ENCODE measurements around the gene ZPBP2.

GRCh38 chr17:39820541-39820940 lies 47.5 kb upstream of the ZPBP2 start:
- TF ChIP-seq ZNF70 (CRISPR knock-in tag; IDR thresholded peaks at IDR 0.05) (no peak), SNAI2 (CRISPR knock-in tag; IDR thresholded peaks at IDR 0.05) (no peak), CSDC2 (CRISPR knock-in tag; IDR thresholded peaks at IDR 0.05) (no peak), ZNF8 (CRISPR knock-in tag; IDR thresholded peaks at IDR 0.05) (no peak), ISL1 (CRISPR knock-in tag; IDR thresholded peaks at IDR 0.05) (no peak), CSRNP3 (CRISPR knock-in tag; IDR thresholded peaks at IDR 0.05) (no peak), PATZ1 (CRISPR knock-in tag; IDR thresholded peaks at IDR 0.05; ENCODE audit: borderline replicate concordance) (no peak), TOX (CRISPR knock-in tag; IDR thresholded peaks at IDR 0.05; ENCODE audit: borderline replicate concordance) (no peak), GLIS3 (CRISPR knock-in tag; IDR thresholded peaks at IDR 0.05) (no peak), ZFP3 (CRISPR knock-in tag; IDR thresholded peaks at IDR 0.05) (no peak), ZFP30 (CRISPR knock-in tag; IDR thresholded peaks at IDR 0.05) (no peak), RARB (CRISPR knock-in tag; IDR thresholded peaks at IDR 0.05) (no peak)

Data from SK-N-SH treated with all-trans-retinoic acid at 6 μM for 48 hours (cell line).